IPS-11a (cell line): ENCODE data around the gene CHD6.

Experiments
- H3K4me3 ChIP-seq: one replicate; pipeline ENCODE4 v1.5.1; 2013; ENCODE audit warnings: low read depth, low read length, control low read depth

Gene CHD6

GRCh38 chr20:41510224-41510623 lies 108.0 kb downstream of the CHD6 start:
- no peak overlapping the region for H3K4me3 ChIP-seq

GRCh38 chr20:41509316-41510200 lies 108.6 kb downstream of the CHD6 start:
- no peak overlapping the region for H3K4me3 ChIP-seq

DNA sequence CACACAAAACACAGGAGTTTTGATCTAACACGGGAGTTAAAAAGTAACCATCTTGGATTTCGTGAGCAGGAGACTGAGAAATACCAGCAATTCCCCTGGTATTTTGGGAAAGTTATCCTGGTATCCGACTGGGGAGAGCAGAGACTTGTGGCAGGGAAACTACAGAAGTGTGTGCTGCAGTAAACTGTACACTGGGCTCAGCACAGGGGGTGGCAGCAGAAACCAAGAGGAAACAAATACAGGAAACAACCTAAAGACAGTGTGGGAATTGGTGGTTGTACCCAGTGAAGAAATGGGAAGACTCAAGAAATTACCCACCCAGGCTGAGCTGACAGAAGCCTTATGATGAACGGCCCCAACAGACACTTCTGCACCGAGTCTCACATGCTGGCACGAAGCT lies 109.8 kb downstream of the CHD6 start:
- no peak overlapping the region for H3K4me3 ChIP-seq

DNA sequence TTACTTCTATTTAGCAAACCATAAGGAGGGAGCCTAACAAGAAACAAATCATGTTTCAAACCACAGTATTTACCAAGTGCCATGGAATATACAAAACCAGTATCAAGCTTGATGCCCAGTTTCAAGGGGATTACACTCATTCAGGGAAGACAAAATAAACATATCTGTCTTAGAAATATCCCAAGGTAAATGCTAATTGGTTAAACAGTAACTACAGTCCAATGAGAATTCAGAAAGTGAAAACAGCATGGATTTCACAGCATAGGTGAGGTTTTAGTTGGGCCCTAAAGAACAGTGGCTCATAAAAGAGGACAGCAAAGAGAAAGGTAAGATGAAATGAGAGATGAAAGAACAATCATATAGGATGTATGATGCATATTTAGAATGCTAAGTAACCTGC lies 110.3 kb downstream of the CHD6 start:
- H3K4me3 ChIP-seq: no peak overlapping the region

GRCh38 chr20:41507436-41507835 lies 110.7 kb downstream of the CHD6 start:
- no peak overlapping the region for H3K4me3 ChIP-seq

GRCh38 chr20:41506192-41506915 lies 111.8 kb downstream of the CHD6 start:
- H3K4me3 ChIP-seq: no peak overlapping the region

- H3K4me3 ChIP-seq: no peak overlapping the region
Observed at GRCh38 chr20:41505184-41505583, 113.0 kb downstream of the CHD6 start.

DNA sequence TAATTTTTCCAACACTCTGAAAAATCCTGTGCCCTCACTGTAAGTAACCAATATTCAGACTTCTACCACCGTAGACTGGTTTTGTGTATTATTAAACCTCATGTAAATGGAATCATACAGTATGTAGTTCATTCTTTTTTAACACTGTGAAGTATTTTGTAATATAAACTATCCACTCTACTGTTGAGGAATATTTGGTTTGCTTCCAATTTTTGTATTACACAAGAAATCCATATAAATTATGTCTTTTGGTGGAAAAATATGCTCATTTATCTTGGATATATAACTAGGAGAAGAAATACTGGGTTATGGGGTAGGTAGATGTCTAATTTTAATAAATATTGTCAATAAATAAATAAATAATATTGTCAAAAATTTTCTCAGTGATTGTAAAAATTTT lies 116.8 kb downstream of the CHD6 start:
- H3K4me3 ChIP-seq: no peak overlapping the region

- H3K4me3 ChIP-seq: no peak overlapping the region
Observed at GRCh38 chr20:41499961-41500725, 118.0 kb downstream of the CHD6 start.

DNA sequence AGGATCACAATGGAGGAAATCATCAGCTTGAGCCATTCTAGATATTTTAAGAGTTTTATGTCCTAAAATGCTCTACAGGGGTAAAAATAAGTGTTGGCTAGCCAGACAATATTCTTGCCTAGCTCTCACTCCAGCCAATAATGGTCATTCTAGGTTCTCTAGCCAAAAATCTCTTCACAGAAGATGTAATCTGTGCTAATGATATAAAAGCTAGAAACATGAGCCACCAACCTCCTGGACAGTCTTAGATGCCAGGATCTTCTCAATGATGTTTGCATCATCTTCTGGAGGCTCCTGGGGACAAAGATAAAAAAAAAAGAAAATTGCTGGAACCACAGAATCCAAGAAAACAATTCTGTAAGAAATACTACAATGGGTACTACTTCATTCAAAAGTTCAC lies 119.1 kb downstream of the CHD6 start:
- no peak overlapping the region for H3K4me3 ChIP-seq

DNA sequence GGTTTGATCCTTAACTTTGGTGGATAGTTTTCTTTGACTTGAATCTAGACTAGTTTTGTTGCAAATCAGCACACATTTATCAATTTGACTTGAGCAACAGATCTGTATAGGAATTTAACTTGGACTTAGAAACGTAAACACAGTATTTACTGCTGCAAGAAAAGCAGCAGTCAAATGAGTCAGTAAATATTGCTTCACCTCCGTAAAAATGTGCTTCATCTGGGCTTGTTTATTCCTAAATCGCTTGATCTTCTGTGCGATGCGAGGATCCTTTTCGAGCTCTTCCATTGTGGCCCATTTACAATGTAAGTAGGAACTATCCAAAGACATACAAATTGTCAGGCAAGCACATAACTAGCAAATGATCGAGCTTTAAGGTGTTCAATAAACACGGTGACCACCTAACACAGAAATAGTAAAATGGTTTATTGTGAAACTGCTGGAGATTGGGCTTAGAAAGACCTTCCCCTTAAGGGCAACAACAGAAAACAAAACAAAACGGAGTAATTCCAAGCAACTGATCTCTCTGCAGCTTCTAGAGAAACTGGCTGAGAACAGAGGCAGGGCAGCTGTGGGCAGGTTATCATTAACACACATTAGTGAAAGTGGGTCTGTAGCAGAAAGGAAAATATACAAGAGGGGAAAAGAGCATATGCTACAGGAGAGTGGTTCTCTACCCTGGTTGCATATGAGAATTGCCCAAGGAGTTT lies 120.8 kb downstream of the CHD6 start:
- no peak overlapping the region for H3K4me3 ChIP-seq

DNA sequence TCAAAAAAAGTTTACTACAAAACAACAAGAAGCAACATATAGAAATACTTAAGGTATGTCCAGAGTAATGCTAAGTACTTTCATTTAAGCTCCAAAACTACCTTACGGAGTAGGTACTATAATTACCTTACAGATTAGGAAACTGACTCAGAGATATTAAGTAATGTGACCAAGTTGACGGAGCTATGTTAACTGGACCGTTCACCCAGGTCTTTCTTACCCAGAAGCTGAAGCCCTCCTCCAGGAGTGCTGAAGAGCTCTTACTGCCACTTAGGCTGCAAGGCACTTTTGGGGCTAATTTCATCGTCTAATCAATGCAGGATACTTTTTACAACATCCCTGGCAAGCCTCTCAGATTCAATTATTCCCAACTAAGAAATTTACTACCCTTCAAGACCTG lies 123.7 kb downstream of the CHD6 start:
- no peak overlapping the region for H3K4me3 ChIP-seq

- no peak overlapping the region for H3K4me3 ChIP-seq
Observed at GRCh38 chr20:41483553-41483930, 134.6 kb downstream of the CHD6 start.

DNA sequence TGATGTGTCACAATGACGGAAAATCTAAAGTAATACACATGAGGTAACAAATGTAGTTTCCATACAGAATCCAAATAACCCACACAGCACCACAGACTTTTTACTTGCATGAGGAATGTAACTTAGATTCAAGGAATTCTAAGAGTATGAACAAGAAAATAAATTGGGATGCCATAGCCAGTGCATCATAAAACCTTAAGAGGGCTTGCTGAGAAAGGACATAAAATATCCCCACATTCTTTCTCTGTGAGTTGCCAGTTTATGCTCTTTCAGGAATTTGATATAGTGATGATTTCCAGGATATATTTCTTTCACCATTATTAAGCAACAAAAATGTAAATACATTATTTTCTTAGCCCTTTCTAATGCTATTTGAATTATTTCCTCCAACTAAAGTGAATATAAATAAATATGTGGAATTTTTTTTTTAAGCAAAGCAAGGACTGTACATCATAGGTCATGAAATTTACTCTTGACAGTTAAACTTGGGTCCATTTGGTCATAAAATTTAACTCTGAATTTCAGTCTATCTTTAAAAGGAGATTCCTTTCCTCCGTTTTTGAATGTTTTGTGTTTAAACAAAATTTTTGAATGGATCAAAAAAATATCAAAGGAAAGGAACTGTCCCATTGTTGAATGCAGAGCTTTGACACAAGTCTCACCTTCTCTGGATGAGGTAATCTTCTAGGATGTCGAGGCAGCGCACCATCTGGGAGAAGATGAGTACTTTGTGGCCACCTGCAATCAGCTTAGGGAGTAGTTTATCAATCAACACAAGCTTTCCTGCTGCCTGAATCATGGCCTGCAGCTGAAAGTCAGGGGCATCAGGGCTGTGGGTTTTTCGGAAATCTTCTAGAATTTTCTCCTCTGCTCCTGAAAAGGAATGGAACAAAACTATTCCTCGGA lies 135.3 kb downstream of the CHD6 start:
- no peak overlapping the region for H3K4me3 ChIP-seq

- H3K4me3 ChIP-seq: no peak overlapping the region
Observed at GRCh38 chr20:41480054-41480770, 138.0 kb downstream of the CHD6 start.

GRCh38 chr20:41479113-41479512 lies 139.1 kb downstream of the CHD6 start:
- H3K4me3 ChIP-seq: no peak overlapping the region

DNA sequence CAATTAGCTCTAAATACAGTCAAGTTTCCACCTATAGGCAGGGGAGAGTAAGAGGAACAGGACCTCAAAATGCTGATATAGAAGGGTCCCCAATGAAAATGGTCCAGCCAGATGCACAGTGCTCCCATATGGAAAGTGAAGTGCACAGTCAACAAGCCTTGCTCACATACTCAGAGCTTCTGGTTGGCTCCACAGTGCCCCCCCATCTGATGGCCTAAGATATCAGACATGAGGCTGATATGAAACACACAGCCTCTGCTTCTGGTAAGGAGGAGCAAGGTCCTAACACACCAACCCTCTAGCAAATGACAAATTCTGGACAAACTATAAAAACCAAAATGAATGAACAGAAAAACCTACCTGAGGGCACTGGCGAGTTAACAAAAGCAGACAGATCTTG lies 140.2 kb downstream of the CHD6 start:
- H3K4me3 ChIP-seq: no peak overlapping the region

GRCh38 chr20:41476446-41476845 lies 141.7 kb downstream of the CHD6 start:
- H3K4me3 ChIP-seq: no peak overlapping the region

DNA sequence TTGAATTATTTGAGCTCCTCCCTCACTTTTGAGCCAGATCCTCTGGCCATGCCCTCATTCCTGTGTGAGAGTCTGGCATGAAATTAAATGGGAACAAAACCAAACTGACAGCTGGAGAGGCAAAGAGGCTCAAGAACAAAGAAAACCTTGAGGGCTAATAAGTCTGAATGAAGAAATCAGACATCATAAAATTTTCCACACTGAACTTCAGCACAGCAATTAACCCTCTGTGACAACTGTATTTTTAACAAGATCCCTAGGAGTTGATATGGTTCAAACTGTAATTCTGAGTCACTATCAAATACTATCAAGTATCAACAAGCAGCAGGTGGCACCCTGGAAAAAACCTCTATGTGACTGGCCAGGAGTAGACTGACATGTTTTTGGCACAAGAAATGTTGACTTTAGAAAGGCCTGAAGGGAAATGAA lies 142.2 kb downstream of the CHD6 start:
- no peak overlapping the region for H3K4me3 ChIP-seq
